Activated CD4-positive, alpha-beta T cell treated with anti-CD3 and anti-CD28 coated beads, Interleukin-2, amount 10 ng/mL, durations not matched to agents 7 days and 5 days (primary cell): Measurements from ENCODE around the gene HDHD5. TPM values are rescaled to one million over a fixed set of nuclear protein-coding genes. Genes with fewer than 3 reads are reported as not detected.

Experiments
- CTCF ChIA-PET: fragments of 350-600 bp; sonication (Branson Sonifier 250); formaldehyde crosslinking; loops from one replicate; lab custom pipeline; 2021; ENCODE audit warnings: antibody characterized with exemption; lab: Charles Lee
- POLR2A ChIA-PET: fragments of 350-600 bp; sonication (Branson Sonifier 250); formaldehyde crosslinking; loops from one replicate; lab custom pipeline; 2021; ENCODE audit warnings: antibody characterized with exemption; lab: Charles Lee
- DNase-seq: peaks from one replicate; pipeline ENCODE4 v3.0.0-alpha.2; 2020
- H3K27ac Mint-ChIP-seq: one replicate; pipeline ENCODE4 v1.8.0; 2021; ENCODE audit warnings: mild to moderate bottlenecking, moderate library complexity, mixed read lengths
- H3K27me3 Mint-ChIP-seq: one replicate; pipeline ENCODE4 v1.8.0; 2021; ENCODE audit warnings: mixed read lengths
- H3K36me3 Mint-ChIP-seq: one replicate; pipeline ENCODE4 v1.8.0; 2021; ENCODE audit warnings: low read depth, mixed read lengths
- H3K4me1 Mint-ChIP-seq: one replicate; pipeline ENCODE4 v1.8.0; 2021; ENCODE audit warnings: mixed read lengths
- H3K4me3 Mint-ChIP-seq: one replicate; pipeline ENCODE4 v1.8.0; 2021; ENCODE audit warnings: mild to moderate bottlenecking, moderate library complexity, mixed read lengths
- H3K9me3 Mint-ChIP-seq: one replicate; pipeline ENCODE4 v1.8.0; 2021; ENCODE audit warnings: mixed read lengths
- total RNA-seq, 2 experiments: library from RNA; stranded (reverse); gene quantifications; one replicate each; pipeline ENCODE4 v1.2.3, GENCODE V29; 2021

The HDHD5 gene
- total RNA-seq, 2 experiments from 2014 or later: 30.9 to 37.1 TPM

- peaks cover 5% of the 10 kb centered on the region for H3K27me3 Mint-ChIP-seq
- peak overlapping the region; percentile 7 for H3K4me3 Mint-ChIP-seq
- H3K27ac Mint-ChIP-seq: peak overlapping the region; percentile 84
- POLR2A ChIA-PET: interaction anchor here (0.6 kb wide), 1 partner anchor 664 kb away, joined by 3 read pairs; no protein-coding TSS in a partner anchor
- CTCF ChIA-PET: interaction anchor here (0.6 to 2.5 kb wide), 5 partner anchors 9 to 176 kb away, joined by 3 to 10 read pairs (median 4); no protein-coding TSS in a partner anchor
- no peak for DNase-seq
- peaks cover 54% of the 10 kb centered on the region for H3K4me1 Mint-ChIP-seq
- H3K36me3 Mint-ChIP-seq: peaks cover 15% of the 10 kb centered on the region
- H3K9me3 Mint-ChIP-seq: no peaks in the 10 kb centered on the region
These were observed 43.0 kb downstream of the HDHD5 start for GRCh38 chr22:17115945-17116565.

GRCh38 chr22:17115236-17115635 lies 43.8 kb downstream of the HDHD5 start:
- no peak for DNase-seq
- POLR2A ChIA-PET: no interaction called here
- no peaks in the 10 kb centered on the region for H3K9me3 Mint-ChIP-seq
- H3K27ac Mint-ChIP-seq: peak overlapping the region; percentile 84
- peaks cover 23% of the 10 kb centered on the region for H3K36me3 Mint-ChIP-seq
- H3K4me3 Mint-ChIP-seq: no peak overlapping the region
- CTCF ChIA-PET: interaction anchor here (0.9 to 2.5 kb wide), 3 partner anchors 8 to 56 kb away, joined by 3 to 10 read pairs (median 5); no protein-coding TSS in a partner anchor
- H3K4me1 Mint-ChIP-seq: peaks cover 54% of the 10 kb centered on the region
- peaks cover 5% of the 10 kb centered on the region for H3K27me3 Mint-ChIP-seq

- CTCF ChIA-PET: interaction anchor here (0.9 to 2.5 kb wide), 2 partner anchors 42 to 57 kb away, joined by 3 to 10 read pairs; no protein-coding TSS in a partner anchor
- H3K4me1 Mint-ChIP-seq: peaks cover 54% of the 10 kb centered on the region
- H3K27ac Mint-ChIP-seq: peak overlapping the region; percentile 65
- no peaks in the 10 kb centered on the region for H3K9me3 Mint-ChIP-seq
- no peak for DNase-seq
- H3K4me3 Mint-ChIP-seq: no peak overlapping the region
- H3K27me3 Mint-ChIP-seq: peaks cover 5% of the 10 kb centered on the region
- H3K36me3 Mint-ChIP-seq: peaks cover 26% of the 10 kb centered on the region
- POLR2A ChIA-PET: no interaction called here
These were observed 44.2 kb downstream of the HDHD5 start for GRCh38 chr22:17114898-17115235.

GRCh38 chr22:17114173-17114897 lies 44.7 kb downstream of the HDHD5 start:
- ChIA-PET CTCF (interaction anchor here (0.9 to 1.1 kb wide), 2 partner anchors 35 to 43 kb away, joined by 3 to 5 read pairs; no protein-coding TSS in a partner anchor), POLR2A (no interaction called here)
- Mint-ChIP-seq H3K36me3 (peaks cover 30% of the 10 kb centered on the region), H3K4me1 (peaks cover 56% of the 10 kb centered on the region), H3K27me3 (peaks cover 5% of the 10 kb centered on the region), H3K27ac (peak overlapping the region; percentile 26), H3K9me3 (no peaks in the 10 kb centered on the region), H3K4me3 (no peak overlapping the region)
- DNase-seq: no peak

- no peak for DNase-seq
- CTCF ChIA-PET: interaction anchor here (1.1 kb wide), 1 partner anchor 34 kb away, joined by 5 read pairs; no protein-coding TSS in a partner anchor
- no peak overlapping the region for H3K27ac Mint-ChIP-seq
- H3K4me1 Mint-ChIP-seq: peaks cover 49% of the 10 kb centered on the region
- peaks cover 30% of the 10 kb centered on the region for H3K36me3 Mint-ChIP-seq
- no peaks in the 10 kb centered on the region for H3K9me3 Mint-ChIP-seq
- no peaks in the 10 kb centered on the region for H3K27me3 Mint-ChIP-seq
- no peak overlapping the region for H3K4me3 Mint-ChIP-seq
- POLR2A ChIA-PET: no interaction called here
These were observed 45.5 kb downstream of the HDHD5 start for GRCh38 chr22:17113600-17113999.

- CTCF ChIA-PET: interaction anchor here (1.4 kb wide), 1 partner anchor 59 kb away, joined by 4 read pairs; no protein-coding TSS in a partner anchor
- POLR2A ChIA-PET: no interaction called here
- H3K36me3 Mint-ChIP-seq: peaks cover 32% of the 10 kb centered on the region
- no peak overlapping the region for H3K27ac Mint-ChIP-seq
- peaks cover 42% of the 10 kb centered on the region for H3K4me1 Mint-ChIP-seq
- H3K27me3 Mint-ChIP-seq: no peaks in the 10 kb centered on the region
- no peak for DNase-seq
- no peaks in the 10 kb centered on the region for H3K9me3 Mint-ChIP-seq
- H3K4me3 Mint-ChIP-seq: no peak overlapping the region
These were observed 46.5 kb downstream of the HDHD5 start for GRCh38 chr22:17112491-17113042.

- H3K27ac Mint-ChIP-seq: no peak overlapping the region
- ChIA-PET POLR2A (interaction anchor here (0.6 kb wide), 1 partner anchor 33 kb away, joined by 3 read pairs; no protein-coding TSS in a partner anchor), CTCF (interaction anchor here (0.7 to 2.1 kb wide), 5 partner anchors 9 to 391 kb away, joined by 3 to 7 read pairs (median 4); no protein-coding TSS in a partner anchor)
These were observed 48.1 kb downstream of the HDHD5 start for GRCh38 chr22:17110791-17111550.

GRCh38 chr22:17109976-17110375 lies 49.1 kb downstream of the HDHD5 start:
- peaks cover 43% of the 10 kb centered on the region for H3K4me1 Mint-ChIP-seq
- POLR2A ChIA-PET: interaction anchor here (0.6 kb wide), 1 partner anchor 32 kb away, joined by 3 read pairs; no protein-coding TSS in a partner anchor
- H3K27ac Mint-ChIP-seq: no peak overlapping the region
- H3K36me3 Mint-ChIP-seq: peaks cover 57% of the 10 kb centered on the region
- no peak overlapping the region for H3K4me3 Mint-ChIP-seq
- H3K27me3 Mint-ChIP-seq: no peaks in the 10 kb centered on the region
- CTCF ChIA-PET: interaction anchor here (0.6 to 2.1 kb wide), 5 partner anchors 10 to 392 kb away, joined by 3 to 7 read pairs (median 3); no protein-coding TSS in a partner anchor
- no peaks in the 10 kb centered on the region for H3K9me3 Mint-ChIP-seq
- no peak for DNase-seq

More at GRCh38 chr22:17110791-17111550, 48.1 kb downstream of the HDHD5 start:
- peaks cover 47% of the 10 kb centered on the region for H3K36me3 Mint-ChIP-seq
- no peak overlapping the region for H3K4me3 Mint-ChIP-seq
- peaks cover 43% of the 10 kb centered on the region for H3K4me1 Mint-ChIP-seq
- no peaks in the 10 kb centered on the region for H3K27me3 Mint-ChIP-seq
- no peak for DNase-seq
- no peaks in the 10 kb centered on the region for H3K9me3 Mint-ChIP-seq

- H3K4me1 Mint-ChIP-seq: peaks cover 43% of the 10 kb centered on the region
- no peaks in the 10 kb centered on the region for H3K9me3 Mint-ChIP-seq
- H3K27me3 Mint-ChIP-seq: no peaks in the 10 kb centered on the region
- no peak overlapping the region for H3K27ac Mint-ChIP-seq
- CTCF ChIA-PET: interaction anchor here (1.6 kb wide), 1 partner anchor 10 kb away, joined by 5 read pairs; no protein-coding TSS in a partner anchor
- peaks cover 64% of the 10 kb centered on the region for H3K36me3 Mint-ChIP-seq
- H3K4me3 Mint-ChIP-seq: no peak overlapping the region
- POLR2A ChIA-PET: no interaction called here
- no peak for DNase-seq
These were observed 49.8 kb downstream of the HDHD5 start for GRCh38 chr22:17109113-17109865.

- ChIA-PET CTCF (interaction anchor here (1.4 kb wide), 1 partner anchor 15 kb away, joined by 3 read pairs; no protein-coding TSS in a partner anchor), POLR2A (no interaction called here)
- peaks cover 66% of the 10 kb centered on the region for H3K36me3 Mint-ChIP-seq
- no peak for DNase-seq
- no peaks in the 10 kb centered on the region for H3K9me3 Mint-ChIP-seq
- H3K27me3 Mint-ChIP-seq: no peaks in the 10 kb centered on the region
- no peak overlapping the region for H3K4me3 Mint-ChIP-seq
- H3K27ac Mint-ChIP-seq: peak overlapping the region; percentile 82
- peaks cover 42% of the 10 kb centered on the region for H3K4me1 Mint-ChIP-seq
These were observed 50.6 kb downstream of the HDHD5 start for GRCh38 chr22:17108256-17109112.

GRCh38 chr22:17107547-17107810 lies 51.6 kb downstream of the HDHD5 start:
- peaks cover 46% of the 10 kb centered on the region for H3K4me1 Mint-ChIP-seq
- H3K4me3 Mint-ChIP-seq: peak overlapping the region; percentile 43
- ChIA-PET POLR2A (no interaction called here), CTCF (interaction anchor here (1.1 to 1.5 kb wide), 4 partner anchors 9 to 65 kb away, joined by 3 to 5 read pairs (median 3); no protein-coding TSS in a partner anchor)
- no peaks in the 10 kb centered on the region for H3K9me3 Mint-ChIP-seq
- no peaks in the 10 kb centered on the region for H3K27me3 Mint-ChIP-seq
- peaks cover 70% of the 10 kb centered on the region for H3K36me3 Mint-ChIP-seq
- DNase-seq: no peak
- H3K27ac Mint-ChIP-seq: peak overlapping the region; percentile 82
